Measurements from ENCODE around the gene PROSER1. TPM values are rescaled to one million over a fixed set of nuclear protein-coding genes. Genes with fewer than 3 reads are reported as not detected.

Gene PROSER1
- total RNA-seq (2011; cell fraction: chromatin; rRNA removed; ENCODE audit: low replicate concordance), result 18.8 and 64.4 TPM in 2 replicates
- 7.7 and 13.3 TPM in 2 replicates for total RNA-seq (2011; cell fraction: nucleolus; rRNA removed)
- total RNA-seq (2011; cell fraction: nucleoplasm; rRNA removed), result 28.7 and 43.1 TPM in 2 replicates
- 6.6 and 9.2 TPM in 2 replicates for total RNA-seq (2014; rRNA removed)
- total RNA-seq (2014; rRNA removed; fragmentation: Illumina TruSeq; extraction: Trizol), result 9.7 and 10.8 TPM in 2 replicates
- 7.4 and 9.3 TPM in 2 replicates for total RNA-seq (2015; rRNA removed; fragmentation: Illumina TruSeq; extraction: Trizol)
- 30.5 and 36.2 TPM in 2 replicates for total RNA-seq (2021)
- polyA plus RNA-seq (2011; rRNA removed), result 9.6 and 21.4 TPM in 2 replicates
- 10.0 and 17.9 TPM in 2 replicates for polyA plus RNA-seq (2011; cell fraction: cytosol; rRNA removed)
- 37.3 and 48.0 TPM in 2 replicates for polyA plus RNA-seq (2011; cell fraction: nucleus; rRNA removed)
- 15.0 and 15.1 TPM in 2 replicates for polyA plus RNA-seq (2012)
- 25.5 and 30.5 TPM in 2 replicates for polyA plus RNA-seq (2014; fragmentation: Illumina TruSeq; extraction: Trizol)
- polyA plus RNA-seq (2014; fragmentation: Nextera tagmentation; extraction: Ambion mirVana), result 10 to 100 TPM; 10.4 to 10.5 TPM
- polyA plus RNA-seq (2014; rRNA removed), result 14.8 and 15.2 TPM in 2 replicates
- polyA minus RNA-seq (2011; rRNA and poly(A)+ RNA removed), result 13.9 and 17.9 TPM in 2 replicates
- 13.1 and 16.5 TPM in 2 replicates for polyA minus RNA-seq (2011; cell fraction: cytosol; rRNA and poly(A)+ RNA removed)
- 20.9 and 27.4 TPM in 2 replicates for polyA minus RNA-seq (2011; cell fraction: nucleus; rRNA and poly(A)+ RNA removed)
- percentile 87 among the genes with signal in this experiment for Bru-seq, nascent RNA
- BruChase-seq, experiment 1, labeled RNA remaining after a 2-hour chase, result percentile 94 among the genes with signal in this experiment
- percentile 95 among the genes with signal in this experiment for BruChase-seq, experiment 2, labeled RNA remaining after a 6-hour chase
- long read RNA-seq, experiment 1, partial matches to known transcripts, result 10 of 21 reads
- long read RNA-seq, experiment 1, other reads (novel, unspliced or antisense), result 11 of 21 reads
- long read RNA-seq, experiment 2, full-length matches to known transcripts, result 6 of 27 reads
- long read RNA-seq, experiment 2, partial matches to known transcripts, result 5 of 27 reads
- long read RNA-seq, experiment 2, other reads (novel, unspliced or antisense), result 16 of 27 reads
- long read RNA-seq, experiment 3, full-length matches to known transcripts, result 1 of 7 reads
- long read RNA-seq, experiment 3, partial matches to known transcripts, result 4 of 7 reads
- long read RNA-seq, experiment 3, other reads (novel, unspliced or antisense), result 2 of 7 reads

DNA sequence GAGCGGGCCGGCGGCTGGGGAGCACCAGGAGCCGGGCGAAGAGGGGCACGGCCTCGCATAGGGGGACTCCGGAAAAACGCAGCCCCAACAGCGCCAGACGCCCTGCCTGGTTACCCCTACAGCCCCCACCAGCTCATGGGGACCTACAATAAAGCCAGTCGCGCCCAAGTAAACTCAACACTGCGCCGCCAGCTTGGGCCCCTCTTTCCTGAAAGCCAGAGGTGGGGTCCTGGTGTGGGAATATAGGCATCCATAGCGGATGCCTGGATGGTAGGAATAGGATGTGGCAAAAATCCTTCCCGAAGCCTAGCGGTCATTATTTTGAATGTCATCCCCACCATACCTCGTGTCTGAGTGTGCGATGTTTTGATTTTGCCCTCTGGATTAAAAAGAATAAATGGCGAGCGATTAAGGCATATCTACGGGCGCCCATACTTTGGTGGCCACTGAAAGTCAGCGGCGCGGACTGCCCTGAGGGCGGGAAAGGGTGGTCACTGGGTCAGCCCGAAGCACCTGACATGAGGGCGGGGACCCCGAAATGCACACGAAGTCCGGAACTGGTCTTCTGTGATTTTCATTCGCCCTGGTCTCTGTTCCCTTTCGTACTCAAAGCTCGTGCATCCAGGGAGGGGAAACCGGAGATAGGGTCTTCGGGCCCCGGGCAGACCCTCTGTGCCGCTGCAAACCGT, at the start of gene PROSER1, which contains the start of gene NHLRC3:
Gene PROSER1 (minus strand): TSS at position 210 of the 689 bp plus-strand sequence. CDS start 847 bp downstream, outside the sequence.
Gene NHLRC3 (plus strand): TSS at position 577 of the 689 bp plus-strand sequence. CDS start 184 bp downstream, outside the sequence.
- Histone ChIP-seq H3K27me3 (ENCODE audit: control insufficient read depth in 2 of 2, insufficient read depth in 2 of 2, low read length in 2 of 2) (no peaks in the 10 kb centered on the region), H3K27ac (ENCODE audit: extremely low read depth, low read depth, low read length) (peak within 1 kb of the TSS; percentile 83), H3K79me2 (ENCODE audit: control insufficient read depth, insufficient read depth, low read length) (peaks cover 72% of the 10 kb centered on the region), H3K9me1 (ENCODE audit: control insufficient read depth, insufficient read depth, low read length) (no peaks in the 10 kb centered on the region), H3K4me1 (replicated peaks in 1 of 2; ENCODE audit: control insufficient read depth in 2 of 2, insufficient read depth in 2 of 2, low read length in 2 of 2) (peaks cover 7 to 11% of the 10 kb centered on the region in 2 experiments; a peak in 4 of 5 replicates), H3K4me3 (peak within 1 kb of the TSS; percentile 87), H3K36me3 (ENCODE audit: control insufficient read depth, insufficient read depth, low read length) (peaks cover 10% of the 10 kb centered on the region; the same call in 2 of the 3 replicates), H3K9me3 (replicated peaks; ENCODE audit: control insufficient read depth, insufficient read depth, low read depth, low read length) (no peaks in the 10 kb centered on the region), H3K9ac (ENCODE audit: insufficient read depth in 1 of 2, low read depth in 2 of 2, low read length in 2 of 2) (peak within 1 kb of the TSS; percentile 82 to 96), H4K20me1 (replicated peaks; ENCODE audit: control insufficient read depth, insufficient read depth, low read length) (peaks cover 9% of the 10 kb centered on the region; the same call in 1 of the 2 replicates), H2AFZ (ENCODE audit: low read depth, low read length) (peak within 1 kb of the TSS; percentile 99), H3K4me2 (ENCODE audit: insufficient read depth, low read length) (peak within 1 kb of the TSS; percentile 87)
- in situ Hi-C loops (cut with MboI), result no loop called here
- POLR2A ChIA-PET, result interaction anchor here (0.6 to 1.6 kb wide), 8 partner anchors 8 to 132 kb away, joined by 3 to 4 read pairs (median 3); no protein-coding TSS in a partner anchor
- peak; percentile 59 to 86 (median 67) for DNase-seq (ENCODE audit: extremely low read depth in 1 of 4, low spot score in 3 of 4)
- WGBS (ENCODE audit: insufficient coverage, low coverage, missing lambda C conversion rate), result under 1% methylated on average over 26 of the region's 41 CpGs
- intact Hi-C loops (cut with micrococcal nuclease), result no loop called here
- CTCF ChIA-PET (ENCODE audit: low intra/inter-chr PET ratio), result no interaction called here
- BruUV-seq (replicated peaks), result no TSS peak
- FAIRE-seq, result peak; percentile 96
- ATAC-seq, result peak; percentile 81
- TF ChIP-seq POLR2B (IDR thresholded peaks at IDR 0.05; ENCODE audit: low read depth, partially characterized antibody), result peak; percentile 27
- no peak for TF ChIP-seq FOSL1 (tag; conservative IDR thresholded peaks at IDR 0.05)
- TF ChIP-seq STAG1 (CRISPR knock-in tag; IDR thresholded peaks at IDR 0.05; ENCODE audit: borderline replicate concordance), result no peak
- no peak for TF ChIP-seq FOXJ3 (CRISPR knock-in tag; IDR thresholded peaks at IDR 0.05)
- no peak for TF ChIP-seq SETDB1 (IDR thresholded peaks at IDR 0.05; ENCODE audit: low read length)
- TF ChIP-seq RB1 (IDR thresholded peaks at IDR 0.05; ENCODE audit: low read depth), result peak; percentile 69; the same call in 1 of the 2 replicates
- TF ChIP-seq XRCC5 (IDR thresholded peaks at IDR 0.05; ENCODE audit: low read depth, low read length), result peak; percentile 50; the same call in 1 of the 2 replicates
- TF ChIP-seq BHLHE40 (IDR thresholded peaks at IDR 0.05; ENCODE audit: low read length), result peak; percentile 12; the same call in 1 of the 2 replicates
- peak; percentile 46 for TF ChIP-seq HNRNPLL (IDR thresholded peaks at IDR 0.05; ENCODE audit: low read depth, low read length, poor library complexity, severe bottlenecking)
- TF ChIP-seq BMI1 (IDR thresholded peaks at IDR 0.05; ENCODE audit: low read length), result no peak
- no peak for TF ChIP-seq PRPF4 (IDR thresholded peaks at IDR 0.05; ENCODE audit: insufficient read depth, low read depth, low read length, poor library complexity, severe bottlenecking)
- TF ChIP-seq, protein P1, sequence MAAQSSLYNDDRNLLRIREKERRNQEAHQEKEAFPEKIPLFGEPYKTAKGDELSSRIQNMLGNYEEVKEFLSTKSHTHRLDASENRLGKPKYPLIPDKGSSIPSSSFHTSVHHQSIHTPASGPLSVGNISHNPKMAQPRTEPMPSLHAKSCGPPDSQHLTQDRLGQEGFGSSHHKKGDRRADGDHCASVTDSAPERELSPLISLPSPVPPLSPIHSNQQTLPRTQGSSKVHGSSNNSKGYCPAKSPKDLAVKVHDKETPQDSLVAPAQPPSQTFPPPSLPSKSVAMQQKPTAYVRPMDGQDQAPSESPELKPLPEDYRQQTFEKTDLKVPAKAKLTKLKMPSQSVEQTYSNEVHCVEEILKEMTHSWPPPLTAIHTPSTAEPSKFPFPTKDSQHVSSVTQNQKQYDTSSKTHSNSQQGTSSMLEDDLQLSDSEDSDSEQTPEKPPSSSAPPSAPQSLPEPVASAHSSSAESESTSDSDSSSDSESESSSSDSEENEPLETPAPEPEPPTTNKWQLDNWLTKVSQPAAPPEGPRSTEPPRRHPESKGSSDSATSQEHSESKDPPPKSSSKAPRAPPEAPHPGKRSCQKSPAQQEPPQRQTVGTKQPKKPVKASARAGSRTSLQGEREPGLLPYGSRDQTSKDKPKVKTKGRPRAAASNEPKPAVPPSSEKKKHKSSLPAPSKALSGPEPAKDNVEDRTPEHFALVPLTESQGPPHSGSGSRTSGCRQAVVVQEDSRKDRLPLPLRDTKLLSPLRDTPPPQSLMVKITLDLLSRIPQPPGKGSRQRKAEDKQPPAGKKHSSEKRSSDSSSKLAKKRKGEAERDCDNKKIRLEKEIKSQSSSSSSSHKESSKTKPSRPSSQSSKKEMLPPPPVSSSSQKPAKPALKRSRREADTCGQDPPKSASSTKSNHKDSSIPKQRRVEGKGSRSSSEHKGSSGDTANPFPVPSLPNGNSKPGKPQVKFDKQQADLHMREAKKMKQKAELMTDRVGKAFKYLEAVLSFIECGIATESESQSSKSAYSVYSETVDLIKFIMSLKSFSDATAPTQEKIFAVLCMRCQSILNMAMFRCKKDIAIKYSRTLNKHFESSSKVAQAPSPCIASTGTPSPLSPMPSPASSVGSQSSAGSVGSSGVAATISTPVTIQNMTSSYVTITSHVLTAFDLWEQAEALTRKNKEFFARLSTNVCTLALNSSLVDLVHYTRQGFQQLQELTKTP (IDR thresholded peaks at IDR 0.05; ENCODE audit: low read depth in 1 of 2, partially characterized antibody in 2 of 2), result no peak
